AG10803 (cell line): ENCODE results near the gene NEUROG3.

Experiments
- DNase-seq: peaks from one replicate; pipeline ENCODE4 v3.0.0; 2010; ENCODE audit warnings: low read depth
- H3K4me3 ChIP-seq: 2 replicates; pipeline ENCODE4 v1.5.1; 2011; ENCODE audit warnings: mild to moderate bottlenecking, low read length, control low read depth
- CTCF ChIP-seq: conservative IDR thresholded peaks from 2 replicates; pipeline ENCODE4 v1.5.1; 2011; ENCODE audit warnings: mild to moderate bottlenecking, low read length, control low read depth, inconsistent platforms

Gene NEUROG3

DNA sequence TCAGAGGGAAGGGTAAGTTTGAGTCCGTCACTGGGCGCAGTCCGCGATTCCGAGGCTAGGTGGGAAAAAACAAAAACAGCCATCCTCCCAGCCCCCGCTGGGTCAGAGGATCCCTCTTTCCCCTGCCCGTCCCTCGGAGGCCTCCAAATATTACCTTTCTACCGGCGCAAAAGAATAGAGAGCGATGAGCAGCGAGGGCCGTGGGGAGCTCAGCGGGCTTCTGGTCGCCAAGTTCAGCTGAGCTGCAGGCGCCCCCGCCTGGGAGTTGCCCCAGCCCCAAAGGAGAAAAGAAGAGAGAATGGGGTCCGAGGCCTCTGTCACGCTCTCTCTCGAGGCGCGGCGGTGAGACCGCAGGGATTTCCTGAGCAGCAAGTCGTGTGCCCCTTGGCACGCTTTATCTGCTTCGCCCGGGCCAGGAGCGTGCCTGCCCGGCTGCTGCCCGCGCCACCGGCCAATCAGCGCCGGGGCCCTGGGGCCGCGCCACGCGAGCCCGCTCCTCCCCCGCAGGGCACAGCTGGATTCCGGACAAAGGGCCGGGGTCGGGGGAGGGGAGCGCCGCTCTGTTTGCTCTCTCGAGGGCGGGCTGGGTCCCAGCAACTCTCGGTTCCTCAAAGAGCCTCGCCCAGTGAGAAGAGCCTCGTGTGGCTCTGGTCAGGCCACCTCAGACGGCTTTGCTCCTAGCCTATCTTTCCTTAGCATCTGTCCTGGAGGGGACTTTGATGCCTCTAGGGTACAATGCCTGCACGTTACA is at the start of gene NEUROG3:
Gene NEUROG3 (minus strand): TSS at position 367 of the 751 bp plus-strand sequence. CDS start 379 bp downstream, outside the sequence.
- no peak for TF ChIP-seq CTCF
- DNase-seq = no peak
- H3K4me3 ChIP-seq = no peak within 1 kb of the TSS

DNA sequence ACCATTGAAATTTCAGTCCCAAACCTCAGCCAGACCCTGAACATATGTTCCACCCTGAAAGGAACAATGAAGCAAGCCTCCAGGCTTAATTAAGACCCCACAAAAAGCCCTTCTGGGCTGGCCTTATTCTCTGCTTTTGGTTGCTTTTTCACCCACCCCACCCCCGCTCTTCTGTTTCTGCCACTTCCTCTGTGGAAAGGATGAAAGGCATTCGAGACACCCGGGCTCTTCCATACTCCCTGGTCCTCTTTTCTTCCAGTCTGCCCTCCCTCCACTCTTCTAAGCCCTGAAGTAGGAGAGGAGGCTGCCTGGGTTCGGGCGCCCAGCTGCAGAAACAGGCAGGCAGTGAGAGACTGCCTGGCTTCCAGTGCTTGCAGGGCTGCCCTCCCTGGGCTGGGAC is 47.4 kb upstream of the NEUROG3 start:
- no peak overlapping the region for H3K4me3 ChIP-seq
- no peak for DNase-seq

GRCh38 chr10:69619626-69620025 is 46.4 kb upstream of the NEUROG3 start:
- no peak for TF ChIP-seq CTCF
- no peak for DNase-seq
- no peak overlapping the region for H3K4me3 ChIP-seq

More for the DNA sequence above, 47.4 kb upstream of the NEUROG3 start:
- TF ChIP-seq CTCF = no peak

GRCh38 chr10:69618746-69619145 is 45.5 kb upstream of the NEUROG3 start:
- no peak for DNase-seq
- no peak for TF ChIP-seq CTCF
- no peak overlapping the region for H3K4me3 ChIP-seq

- TF ChIP-seq CTCF = no peak
- no peak overlapping the region for H3K4me3 ChIP-seq
- DNase-seq = no peak
Measured at GRCh38 chr10:69616358-69616757, 43.1 kb upstream of the NEUROG3 start.

- no peak for TF ChIP-seq CTCF
- no peak overlapping the region for H3K4me3 ChIP-seq
- DNase-seq = no peak
Measured at GRCh38 chr10:69614130-69614529, 40.9 kb upstream of the NEUROG3 start.

DNA sequence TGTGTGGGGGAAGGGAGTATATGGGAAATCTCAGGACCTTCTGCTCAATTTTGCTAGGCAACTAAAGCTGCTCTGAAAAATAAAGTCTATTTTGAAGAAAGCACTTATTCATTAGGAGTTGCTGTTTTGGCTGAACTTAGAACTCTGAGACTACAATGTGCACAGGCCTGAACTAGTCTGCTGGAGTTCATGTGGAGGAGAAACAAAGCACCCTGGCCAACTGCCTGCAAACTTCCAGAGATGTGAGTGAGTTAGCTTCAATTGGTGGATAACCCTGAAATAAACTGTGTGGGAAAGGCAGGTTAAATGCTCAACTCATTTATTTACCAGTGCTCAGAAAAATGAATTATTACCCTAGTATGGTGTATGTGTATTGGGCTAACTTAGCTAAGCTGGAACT is 39.5 kb upstream of the NEUROG3 start:
- TF ChIP-seq CTCF = no peak
- H3K4me3 ChIP-seq = no peak overlapping the region

More for the DNA sequence above, 39.5 kb upstream of the NEUROG3 start:
- no peak for DNase-seq
